Cardiac fibroblast (primary cell): ENCODE data around the gene DGAT2L6.
"Not testable (repeated sequence)": the region's sequence is repeated elsewhere in the genome, so short reads cannot be mapped to it uniquely, and the experiment has no call there.

Experiments
- DNase-seq, 2 donors: peaks; one replicate each; pipeline versions ENCODE4 v3.0.0 to v3.0.0-alpha.2; 2010; ENCODE audit warnings: low read depth in 2 of 2
- H3K4me3 ChIP-seq, 2 donors: replicated peaks in 1 of 2; 1 replicate in 1 of 2; 2 replicates in 1 of 2; pipeline ENCODE4 v1.5.1; 2011; ENCODE audit warnings: low read depth in 2 of 2, low read length in 2 of 2, mild to moderate bottlenecking in 2 of 2, moderate library complexity in 1 of 2
- CTCF ChIP-seq: IDR thresholded peaks from one replicate; pipeline ENCODE4 v1.5.1; 2011; ENCODE audit warnings: low read depth, mild to moderate bottlenecking, low read length, inconsistent platforms

Gene DGAT2L6

GRCh38 chrX:70190225-70190624 is 12.9 kb downstream of the DGAT2L6 start:
- no peak for TF ChIP-seq CTCF
- H3K4me3 ChIP-seq = no peak overlapping the region
- DNase-seq = no peak

- no peak overlapping the region for H3K4me3 ChIP-seq
- DNase-seq = peak; percentile 60 to 70
- TF ChIP-seq CTCF = peak; percentile 67
Measured at GRCh38 chrX:70196961-70197720, 19.9 kb downstream of the DGAT2L6 start.

GRCh38 chrX:70201732-70202131 is 24.4 kb downstream of the DGAT2L6 start:
- H3K4me3 ChIP-seq = no peak overlapping the region
- TF ChIP-seq CTCF = no peak
- DNase-seq = no peak

GRCh38 chrX:70208479-70208878 is 31.2 kb downstream of the DGAT2L6 start:
- peak; percentile 8 to 25 for DNase-seq
- no peak for TF ChIP-seq CTCF
- H3K4me3 ChIP-seq = no peak overlapping the region

- not testable (repeated sequence) for DNase-seq
Measured at GRCh38 chrX:70209570-70209969, 32.3 kb downstream of the DGAT2L6 start.

GRCh38 chrX:70219938-70220764 is 42.9 kb downstream of the DGAT2L6 start:
- DNase-seq = peak; percentile 22 to 23
- no peak for TF ChIP-seq CTCF
- no peak overlapping the region for H3K4me3 ChIP-seq

More at GRCh38 chrX:70209570-70209969, 32.3 kb downstream of the DGAT2L6 start:
- H3K4me3 ChIP-seq = not testable (repeated sequence)

- DNase-seq = no peak
- no peak for TF ChIP-seq CTCF
Measured at GRCh38 chrX:70226048-70226447, 48.8 kb downstream of the DGAT2L6 start.

More at GRCh38 chrX:70226048-70226447, 48.8 kb downstream of the DGAT2L6 start:
- H3K4me3 ChIP-seq = no peak overlapping the region
